Measurements from ENCODE around the gene CCDC149. TPM values are rescaled to one million over a fixed set of nuclear protein-coding genes. Genes with fewer than 3 reads are reported as not detected.
"Not testable (repeated sequence)": the region's sequence is repeated elsewhere in the genome, so short reads cannot be mapped to it uniquely, and the experiment has no call there.

Gene CCDC149
- total RNA-seq, 1 experiment from 2014 or later, result 0.11 TPM

- Histone ChIP-seq H3K9me3 (ENCODE audit: low read length) (peaks cover 3% of the 10 kb centered on the region; the same call in 1 of the 2 replicates), H3K4me3 (ENCODE audit: low read length) (no peak overlapping the region), H3K27me3 (ENCODE audit: low read length) (0 out of 2 replicates have a peak, but pooled peaks cover 3% of the 10 kb centered on the region), H3K9me2 (replicated peaks; ENCODE audit: insufficient read depth, low read length) (no peaks in the 10 kb centered on the region), H3K79me2 (ENCODE audit: low read length) (no peaks in the 10 kb centered on the region), H3K4me1 (ENCODE audit: low read length) (peaks cover 14% of the 10 kb centered on the region), H2AFZ (ENCODE audit: low read length) (no peak overlapping the region), H3K36me3 (ENCODE audit: insufficient read depth, low read length) (no peaks in the 10 kb centered on the region; the same call in 1 of the 2 replicates), H3K9ac (ENCODE audit: low read length) (no peak overlapping the region), H3K27ac (ENCODE audit: low read length) (no peak overlapping the region), H3K4me2 (ENCODE audit: low read depth, low read length, poor library complexity, severe bottlenecking) (no peak overlapping the region), H4K20me1 (ENCODE audit: insufficient read depth, low read depth, low read length) (no peaks in the 10 kb centered on the region)
- no peak for DNase-seq
Observed at GRCh38 chr4:24913119-24913485, 260 bp upstream of the CCDC149 start.

GRCh38 chr4:24910499-24910898 lies 2.3 kb downstream of the CCDC149 start:
- H3K9ac ChIP-seq (ENCODE audit: low read length), result no peak overlapping the region
- H3K9me2 ChIP-seq (replicated peaks; ENCODE audit: insufficient read depth, low read length), result no peaks in the 10 kb centered on the region
- no peaks in the 10 kb centered on the region for H3K79me2 ChIP-seq (ENCODE audit: low read length)
- no peak overlapping the region for H2AFZ ChIP-seq (ENCODE audit: low read length)
- H3K36me3 ChIP-seq (ENCODE audit: insufficient read depth, low read length), result no peaks in the 10 kb centered on the region; the same call in 1 of the 2 replicates
- H3K27me3 ChIP-seq (ENCODE audit: low read length), result 0 out of 2 replicates have a peak, but pooled peaks cover 3% of the 10 kb centered on the region
- no peaks in the 10 kb centered on the region for H4K20me1 ChIP-seq (ENCODE audit: insufficient read depth, low read depth, low read length)
- no peak for DNase-seq
- H3K9me3 ChIP-seq (ENCODE audit: low read length), result peaks cover 3% of the 10 kb centered on the region; the same call in 1 of the 2 replicates
- H3K27ac ChIP-seq (ENCODE audit: low read length), result no peak overlapping the region
- H3K4me3 ChIP-seq (ENCODE audit: low read length), result no peak overlapping the region
- no peak overlapping the region for H3K4me2 ChIP-seq (ENCODE audit: low read depth, low read length, poor library complexity, severe bottlenecking)
- H3K4me1 ChIP-seq (ENCODE audit: low read length), result peaks cover 1% of the 10 kb centered on the region

- not testable (repeated sequence) for H4K20me1 ChIP-seq (ENCODE audit: insufficient read depth, low read depth, low read length); H3K4me3 ChIP-seq (ENCODE audit: low read length); DNase-seq; H3K79me2 ChIP-seq (ENCODE audit: low read length); H3K9me2 ChIP-seq (replicated peaks; ENCODE audit: insufficient read depth, low read length); H3K4me1 ChIP-seq (ENCODE audit: low read length); H3K9ac ChIP-seq (ENCODE audit: low read length); H3K4me2 ChIP-seq (ENCODE audit: low read depth, low read length, poor library complexity, severe bottlenecking); H3K27me3 ChIP-seq (ENCODE audit: low read length); H3K36me3 ChIP-seq (ENCODE audit: insufficient read depth, low read length); H3K27ac ChIP-seq (ENCODE audit: low read length); H3K9me3 ChIP-seq (ENCODE audit: low read length); H2AFZ ChIP-seq (ENCODE audit: low read length)
Observed at GRCh38 chr4:24909606-24910005, 3.2 kb downstream of the CCDC149 start.

- DNase-seq, result no peak
- H3K4me3 ChIP-seq (ENCODE audit: low read length), result no peak overlapping the region
- H2AFZ ChIP-seq (ENCODE audit: low read length), result no peak overlapping the region
Observed at GRCh38 chr4:24897639-24898038, 15.2 kb downstream of the CCDC149 start.

GRCh38 chr4:24896977-24897376 lies 15.9 kb downstream of the CCDC149 start:
- no peak overlapping the region for H3K4me3 ChIP-seq (ENCODE audit: low read length)
- no peaks in the 10 kb centered on the region for H3K36me3 ChIP-seq (ENCODE audit: insufficient read depth, low read length)
- H3K4me1 ChIP-seq (ENCODE audit: low read length), result peaks cover 26% of the 10 kb centered on the region

More at GRCh38 chr4:24897639-24898038, 15.2 kb downstream of the CCDC149 start:
- no peak overlapping the region for H3K4me2 ChIP-seq (ENCODE audit: low read depth, low read length, poor library complexity, severe bottlenecking)
- peaks cover 22% of the 10 kb centered on the region for H3K4me1 ChIP-seq (ENCODE audit: low read length)
- H3K9me3 ChIP-seq (ENCODE audit: low read length), result no peaks in the 10 kb centered on the region
- no peaks in the 10 kb centered on the region for H3K79me2 ChIP-seq (ENCODE audit: low read length)
- no peaks in the 10 kb centered on the region for H4K20me1 ChIP-seq (ENCODE audit: insufficient read depth, low read depth, low read length)
- no peak overlapping the region for H3K9ac ChIP-seq (ENCODE audit: low read length)
- peaks cover 3% of the 10 kb centered on the region; the same call in 1 of the 2 replicates for H3K27me3 ChIP-seq (ENCODE audit: low read length)
- no peaks in the 10 kb centered on the region for H3K9me2 ChIP-seq (replicated peaks; ENCODE audit: insufficient read depth, low read length)
- H3K27ac ChIP-seq (ENCODE audit: low read length), result no peak overlapping the region
- no peaks in the 10 kb centered on the region for H3K36me3 ChIP-seq (ENCODE audit: insufficient read depth, low read length)

GRCh38 chr4:24896056-24896455 lies 16.8 kb downstream of the CCDC149 start:
- H4K20me1 ChIP-seq (ENCODE audit: insufficient read depth, low read depth, low read length), result no peaks in the 10 kb centered on the region
- H3K9me3 ChIP-seq (ENCODE audit: low read length), result no peaks in the 10 kb centered on the region
- no peak overlapping the region for H3K27ac ChIP-seq (ENCODE audit: low read length)
- H3K36me3 ChIP-seq (ENCODE audit: insufficient read depth, low read length), result no peaks in the 10 kb centered on the region
- H2AFZ ChIP-seq (ENCODE audit: low read length), result no peak overlapping the region
- no peak overlapping the region for H3K4me2 ChIP-seq (ENCODE audit: low read depth, low read length, poor library complexity, severe bottlenecking)
- H3K9ac ChIP-seq (ENCODE audit: low read length), result no peak overlapping the region
- H3K9me2 ChIP-seq (replicated peaks; ENCODE audit: insufficient read depth, low read length), result no peaks in the 10 kb centered on the region
- no peak for DNase-seq
- no peaks in the 10 kb centered on the region; the same call in 1 of the 2 replicates for H3K27me3 ChIP-seq (ENCODE audit: low read length)
- no peak overlapping the region for H3K4me3 ChIP-seq (ENCODE audit: low read length)
- no peaks in the 10 kb centered on the region for H3K79me2 ChIP-seq (ENCODE audit: low read length)
- H3K4me1 ChIP-seq (ENCODE audit: low read length), result peaks cover 30% of the 10 kb centered on the region

More at GRCh38 chr4:24896977-24897376, 15.9 kb downstream of the CCDC149 start:
- no peak overlapping the region for H3K9ac ChIP-seq (ENCODE audit: low read length)
- H3K27ac ChIP-seq (ENCODE audit: low read length), result no peak overlapping the region
- no peak overlapping the region for H2AFZ ChIP-seq (ENCODE audit: low read length)
- no peak for DNase-seq
- H4K20me1 ChIP-seq (ENCODE audit: insufficient read depth, low read depth, low read length), result no peaks in the 10 kb centered on the region
- no peak overlapping the region for H3K4me2 ChIP-seq (ENCODE audit: low read depth, low read length, poor library complexity, severe bottlenecking)
- H3K9me3 ChIP-seq (ENCODE audit: low read length), result no peaks in the 10 kb centered on the region
- H3K9me2 ChIP-seq (replicated peaks; ENCODE audit: insufficient read depth, low read length), result no peaks in the 10 kb centered on the region
- peaks cover under 1% of the 10 kb centered on the region; the same call in 1 of the 2 replicates for H3K27me3 ChIP-seq (ENCODE audit: low read length)
- H3K79me2 ChIP-seq (ENCODE audit: low read length), result no peaks in the 10 kb centered on the region

GRCh38 chr4:24895461-24895860 lies 17.4 kb downstream of the CCDC149 start:
- Histone ChIP-seq H3K27ac (ENCODE audit: low read length) (no peak overlapping the region), H3K9me2 (replicated peaks; ENCODE audit: insufficient read depth, low read length) (no peaks in the 10 kb centered on the region), H3K79me2 (ENCODE audit: low read length) (no peaks in the 10 kb centered on the region), H3K27me3 (ENCODE audit: low read length) (no peaks in the 10 kb centered on the region; the same call in 1 of the 2 replicates), H3K4me1 (ENCODE audit: low read length) (peaks cover 36% of the 10 kb centered on the region), H2AFZ (ENCODE audit: low read length) (no peak overlapping the region), H3K4me2 (ENCODE audit: low read depth, low read length, poor library complexity, severe bottlenecking) (no peak overlapping the region), H3K36me3 (ENCODE audit: insufficient read depth, low read length) (no peaks in the 10 kb centered on the region), H4K20me1 (ENCODE audit: insufficient read depth, low read depth, low read length) (no peaks in the 10 kb centered on the region), H3K4me3 (ENCODE audit: low read length) (no peak overlapping the region), H3K9me3 (ENCODE audit: low read length) (no peaks in the 10 kb centered on the region), H3K9ac (ENCODE audit: low read length) (no peak overlapping the region)
- DNase-seq, result no peak

- Histone ChIP-seq H3K79me2 (ENCODE audit: low read length) (no peaks in the 10 kb centered on the region), H3K9me3 (ENCODE audit: low read length) (no peaks in the 10 kb centered on the region), H3K27ac (ENCODE audit: low read length) (no peak overlapping the region), H2AFZ (ENCODE audit: low read length) (no peak overlapping the region), H3K4me2 (ENCODE audit: low read depth, low read length, poor library complexity, severe bottlenecking) (no peak overlapping the region), H3K9ac (ENCODE audit: low read length) (no peak overlapping the region), H3K27me3 (ENCODE audit: low read length) (no peaks in the 10 kb centered on the region; the same call in 1 of the 2 replicates), H4K20me1 (ENCODE audit: insufficient read depth, low read depth, low read length) (no peaks in the 10 kb centered on the region), H3K4me3 (ENCODE audit: low read length) (no peak overlapping the region), H3K36me3 (ENCODE audit: insufficient read depth, low read length) (no peaks in the 10 kb centered on the region), H3K4me1 (ENCODE audit: low read length) (peaks cover 42% of the 10 kb centered on the region), H3K9me2 (replicated peaks; ENCODE audit: insufficient read depth, low read length) (no peaks in the 10 kb centered on the region)
- DNase-seq, result no peak
Observed at GRCh38 chr4:24894846-24895245, 18.0 kb downstream of the CCDC149 start.

All from Karpas-422 (cell line).